Endothelial cell of umbilical vein (primary cell): Measurements from ENCODE around the gene KIF19. TPM values are rescaled to one million over a fixed set of nuclear protein-coding genes. Genes with fewer than 3 reads are reported as not detected.

Experiments
- BruUV-seq: library from RNA; stranded (reverse); fragments of 400-500 nt; replicated peaks from 2 replicates; lab custom pipeline; 2021; lab: Mats Ljungman, UMichigan
- CTCF ChIA-PET: fragments of 300-600, 350-600 bp; sonication (Branson Sonifier 250); formaldehyde crosslinking; loops from one replicate; lab custom pipeline; 2021; ENCODE audit warnings: antibody characterized with exemption, inconsistent platforms; lab: Charles Lee
- POLR2A ChIA-PET: fragments of 300-600, 350-600 bp; sonication (Branson Sonifier 250); formaldehyde crosslinking; loops from one replicate; lab custom pipeline; 2021; ENCODE audit warnings: antibody characterized with exemption, inconsistent platforms; lab: Charles Lee
- DNase-seq: peaks from one replicate; pipeline ENCODE4 v3.0.0-alpha.2; 2011; ENCODE audit warnings: low read depth, low spot score
- FAIRE-seq: peaks from 2 replicates; lab custom pipeline; 2011; peaks lifted over from hg19 to GRCh38; lab: Jason Lieb, UNC
- H2AFZ ChIP-seq: 2 replicates; pipeline ENCODE4 v1.6.0; 2012; ENCODE audit warnings: low read depth, low read length, control low read depth, inconsistent platforms
- H3K27ac ChIP-seq: 2 replicates; pipeline ENCODE4 v1.5.1; 2011; ENCODE audit warnings: low read depth, mild to moderate bottlenecking, control low read depth, low read length, moderate library complexity; ENCODE audit not compliant: insufficient read depth
- H3K27me3 ChIP-seq, 2 experiments: 2 replicates each; pipeline versions ENCODE4 v1.6.0 to v1.6.1; 2011; ENCODE audit warnings: low read length in 2 of 2, mixed read lengths in 1 of 2; ENCODE audit not compliant: control insufficient read depth in 2 of 2, insufficient read depth in 2 of 2
- H3K36me3 ChIP-seq, 2 experiments: 2 replicates in 1 of 2; 3 replicates in 1 of 2; pipeline ENCODE4 v1.5.1; 2011; ENCODE audit warnings: low read length in 2 of 2, mild to moderate bottlenecking in 1 of 2, moderate library complexity in 1 of 2; ENCODE audit not compliant: control insufficient read depth in 2 of 2, insufficient read depth in 2 of 2; ENCODE audit errors: extremely low read depth in 1 of 2
- H3K4me1 ChIP-seq: 3 replicates; pipeline ENCODE4 v1.5.1; 2011; ENCODE audit warnings: mild to moderate bottlenecking, low read length; ENCODE audit not compliant: control insufficient read depth, insufficient read depth; ENCODE audit errors: extremely low read depth
- H3K4me2 ChIP-seq: 2 replicates; pipeline ENCODE4 v1.6.1; 2011; ENCODE audit warnings: low read length, control low read depth, mixed read lengths; ENCODE audit not compliant: insufficient read depth
- H3K4me3 ChIP-seq, 3 experiments: fragments of 200-600 bp in 1 of 3; sonication (generic), shearing (Covaris generic) in 1 of 3; replicated peaks in 1 of 3; 2 replicates each; pipeline ENCODE4 v1.5.1; 2011 to 2016; ENCODE audit warnings: control low read depth in 3 of 3, low read length in 3 of 3, mild to moderate bottlenecking in 2 of 3, inconsistent platforms in 1 of 3, low read depth in 1 of 3, moderate library complexity in 1 of 3; ENCODE audit not compliant: insufficient read depth in 1 of 3
- H3K79me2 ChIP-seq: 2 replicates; pipeline ENCODE4 v1.6.0; 2012; ENCODE audit warnings: low read length, inconsistent platforms; ENCODE audit not compliant: control insufficient read depth, insufficient read depth
- H3K9ac ChIP-seq: replicated peaks from 2 replicates; pipeline ENCODE3; 2011; ENCODE audit warnings: low read length, control low read depth; ENCODE audit not compliant: insufficient read depth; ENCODE audit errors: extremely low read depth
- H3K9me1 ChIP-seq: replicated peaks from 3 replicates; pipeline ENCODE4 v1.6.0; 2011; ENCODE audit warnings: mild to moderate bottlenecking, low read length; ENCODE audit not compliant: control insufficient read depth, insufficient read depth; ENCODE audit errors: extremely low read depth
- H3K9me3 ChIP-seq: replicated peaks from 2 replicates; pipeline ENCODE4 v1.5.1; 2012; ENCODE audit warnings: low read length, inconsistent platforms; ENCODE audit not compliant: control insufficient read depth, insufficient read depth
- H4K20me1 ChIP-seq: replicated peaks from 2 replicates; pipeline ENCODE3; 2011; ENCODE audit warnings: mild to moderate bottlenecking, low read length; ENCODE audit not compliant: control insufficient read depth, insufficient read depth; ENCODE audit errors: extremely low read depth
- EZH2 ChIP-seq: IDR thresholded peaks from 2 replicates; pipeline ENCODE4 v1.6.1; 2012; ENCODE audit warnings: borderline replicate concordance, low read depth, mild to moderate bottlenecking, moderate library complexity, low read length, inconsistent platforms; ENCODE audit not compliant: severe bottlenecking
- FOS ChIP-seq: IDR thresholded peaks from 2 replicates; pipeline ENCODE4 v1.6.1; 2011; ENCODE audit warnings: mild to moderate bottlenecking, low read length, moderate library complexity, borderline replicate concordance; ENCODE audit not compliant: insufficient read depth
- JUN ChIP-seq: IDR thresholded peaks from 2 replicates; pipeline ENCODE4 v1.6.1; 2011; ENCODE audit warnings: borderline replicate concordance, low read depth; ENCODE audit not compliant: insufficient read length, insufficient read depth
- POLR2AphosphoS5 ChIP-seq: IDR thresholded peaks from 2 replicates; pipeline ENCODE4 v1.6.1; 2012; ENCODE audit warnings: low read depth, mild to moderate bottlenecking, control low read depth, low read length, moderate library complexity; ENCODE audit not compliant: insufficient read depth
- dilution Hi-C: fragments of 300-500 bp; cut with MboI; formaldehyde crosslinking; loops from one replicate; pipeline ENCODE4 v1.15.0; 2019; ENCODE audit warnings: low sequenced_read_pairs; ENCODE audit not compliant: extremely low pct_ligation_motif_present
- intact Hi-C: fragments of 100-400 bp; cut with micrococcal nuclease; formaldehyde crosslinking; loops from one replicate; pipeline ENCODE4 v1.10.0; 2022
- polyA plus RNA-seq, 4 experiments: library from polyadenylated mRNA; depleted of rRNA in 3 of 4; stranded (reverse) in 3 of 4; unstranded in 1 of 4; fragments of >200 nt; gene quantifications; 2 replicates each; pipeline versions ENCODE4 v1.2.1 to v1.2.3, GENCODE V29; 2011 to 2012; ENCODE audit warnings: missing spikeins in 1 of 4
- total RNA-seq: library from RNA; stranded (reverse); gene quantifications from 2 replicates; pipeline ENCODE4 v1.2.3, GENCODE V29; 2021
- TF ChIP-seq, protein P1 (sequence below): IDR thresholded peaks from 2 replicates; pipeline ENCODE4 v1.6.1; 2011; ENCODE audit not compliant: insufficient read depth, insufficient read length
- TF ChIP-seq, protein P2 (sequence below), 2 donors: IDR thresholded peaks; 1 replicate in 1 of 2; 2 replicates in 1 of 2; pipeline ENCODE4 v1.5.1; 2011; ENCODE audit warnings: low read length in 2 of 2, mild to moderate bottlenecking in 2 of 2, moderate library complexity in 2 of 2, control low read depth in 1 of 2, inconsistent platforms in 1 of 2, low read depth in 1 of 2; ENCODE audit not compliant: insufficient read depth in 1 of 2; ENCODE audit errors: extremely low read depth in 1 of 2

KIF19 gene
- total and polyA plus RNA-seq, 2 donors (not counting 3 experiments of a cell fraction or from before 2014, with no cell fraction given): 0.10 to 0.84 TPM

DNA sequence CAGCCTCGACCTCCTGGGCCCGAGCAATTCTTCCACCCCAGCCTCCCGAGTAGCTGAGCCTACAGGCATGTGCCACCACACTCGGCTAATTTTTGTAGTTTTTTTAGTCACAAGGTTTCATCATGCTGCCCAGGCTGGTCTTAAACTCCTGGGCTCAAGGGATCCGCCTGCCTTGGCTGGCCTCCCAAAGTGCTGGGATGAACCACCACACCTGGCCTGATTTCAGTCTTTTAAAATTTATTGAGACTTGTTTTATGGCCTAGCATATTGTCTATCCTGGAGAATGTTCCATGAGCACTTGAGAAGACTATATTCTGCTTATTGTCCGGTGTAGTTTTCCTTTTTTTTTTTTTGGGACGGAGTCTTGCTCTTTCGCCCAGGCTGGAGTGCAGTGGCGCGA lies 33.5 kb upstream of the KIF19 start:
- H3K9me1 ChIP-seq: no peaks in the 10 kb centered on the region
- no peak for TF ChIP-seq FOS
- no peak for TF ChIP-seq JUN
- TF ChIP-seq EZH2: no peak
- no peak for TF ChIP-seq POLR2AphosphoS5
- TF ChIP-seq, protein P1, sequence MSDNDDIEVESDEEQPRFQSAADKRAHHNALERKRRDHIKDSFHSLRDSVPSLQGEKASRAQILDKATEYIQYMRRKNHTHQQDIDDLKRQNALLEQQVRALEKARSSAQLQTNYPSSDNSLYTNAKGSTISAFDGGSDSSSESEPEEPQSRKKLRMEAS: no peak
- TF ChIP-seq, protein P2, sequence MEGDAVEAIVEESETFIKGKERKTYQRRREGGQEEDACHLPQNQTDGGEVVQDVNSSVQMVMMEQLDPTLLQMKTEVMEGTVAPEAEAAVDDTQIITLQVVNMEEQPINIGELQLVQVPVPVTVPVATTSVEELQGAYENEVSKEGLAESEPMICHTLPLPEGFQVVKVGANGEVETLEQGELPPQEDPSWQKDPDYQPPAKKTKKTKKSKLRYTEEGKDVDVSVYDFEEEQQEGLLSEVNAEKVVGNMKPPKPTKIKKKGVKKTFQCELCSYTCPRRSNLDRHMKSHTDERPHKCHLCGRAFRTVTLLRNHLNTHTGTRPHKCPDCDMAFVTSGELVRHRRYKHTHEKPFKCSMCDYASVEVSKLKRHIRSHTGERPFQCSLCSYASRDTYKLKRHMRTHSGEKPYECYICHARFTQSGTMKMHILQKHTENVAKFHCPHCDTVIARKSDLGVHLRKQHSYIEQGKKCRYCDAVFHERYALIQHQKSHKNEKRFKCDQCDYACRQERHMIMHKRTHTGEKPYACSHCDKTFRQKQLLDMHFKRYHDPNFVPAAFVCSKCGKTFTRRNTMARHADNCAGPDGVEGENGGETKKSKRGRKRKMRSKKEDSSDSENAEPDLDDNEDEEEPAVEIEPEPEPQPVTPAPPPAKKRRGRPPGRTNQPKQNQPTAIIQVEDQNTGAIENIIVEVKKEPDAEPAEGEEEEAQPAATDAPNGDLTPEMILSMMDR (IDR thresholded peaks at IDR 0.05; ENCODE audit: extremely low read depth in 1 of 2, insufficient read depth in 1 of 2, low read depth in 1 of 2, low read length in 2 of 2): no peak
- FAIRE-seq (no peak), DNase-seq (no peak)
- H2AFZ ChIP-seq: no peak overlapping the region
- no TSS peak for BruUV-seq
- no peak overlapping the region for H3K4me3 ChIP-seq
- no peaks in the 10 kb centered on the region for H3K79me2 ChIP-seq
- no peaks in the 10 kb centered on the region for H3K36me3 ChIP-seq
- intact Hi-C loops (no loop called here), dilution Hi-C loops (no loop called here)
- H4K20me1 ChIP-seq: no peaks in the 10 kb centered on the region
- no peak overlapping the region for H3K4me2 ChIP-seq
- CTCF ChIA-PET: no interaction called here
- H3K27me3 ChIP-seq: no peaks in the 10 kb centered on the region
- H3K27ac ChIP-seq: no peak overlapping the region
- no peaks in the 10 kb centered on the region for H3K9me3 ChIP-seq
- H3K9ac ChIP-seq: no peak overlapping the region
- H3K4me1 ChIP-seq: no peaks in the 10 kb centered on the region
- POLR2A ChIA-PET: no interaction called here
